Measurements from ENCODE around the gene ADAMTSL1.

DNA sequence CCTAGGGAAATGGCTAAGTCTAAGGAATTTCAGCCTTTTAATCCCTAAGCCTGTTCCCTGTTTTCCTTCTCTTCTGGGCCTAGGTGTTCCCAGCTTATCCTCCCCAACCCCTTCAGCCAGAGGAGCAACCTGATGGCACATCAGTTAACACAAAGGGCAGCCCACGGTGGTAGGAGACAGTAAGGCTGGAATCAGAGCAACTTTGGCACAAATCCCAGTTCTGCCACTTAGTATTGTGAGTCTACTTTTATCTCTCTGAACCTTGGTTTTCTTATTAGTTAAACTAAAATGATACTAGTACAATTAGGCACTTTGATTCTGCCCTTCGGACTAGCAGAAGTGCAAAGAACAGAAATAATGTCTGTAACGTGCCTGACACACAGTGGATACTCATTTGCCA, 312.2 kb downstream of the ADAMTSL1 start:
- TF ChIP-seq, protein P1, sequence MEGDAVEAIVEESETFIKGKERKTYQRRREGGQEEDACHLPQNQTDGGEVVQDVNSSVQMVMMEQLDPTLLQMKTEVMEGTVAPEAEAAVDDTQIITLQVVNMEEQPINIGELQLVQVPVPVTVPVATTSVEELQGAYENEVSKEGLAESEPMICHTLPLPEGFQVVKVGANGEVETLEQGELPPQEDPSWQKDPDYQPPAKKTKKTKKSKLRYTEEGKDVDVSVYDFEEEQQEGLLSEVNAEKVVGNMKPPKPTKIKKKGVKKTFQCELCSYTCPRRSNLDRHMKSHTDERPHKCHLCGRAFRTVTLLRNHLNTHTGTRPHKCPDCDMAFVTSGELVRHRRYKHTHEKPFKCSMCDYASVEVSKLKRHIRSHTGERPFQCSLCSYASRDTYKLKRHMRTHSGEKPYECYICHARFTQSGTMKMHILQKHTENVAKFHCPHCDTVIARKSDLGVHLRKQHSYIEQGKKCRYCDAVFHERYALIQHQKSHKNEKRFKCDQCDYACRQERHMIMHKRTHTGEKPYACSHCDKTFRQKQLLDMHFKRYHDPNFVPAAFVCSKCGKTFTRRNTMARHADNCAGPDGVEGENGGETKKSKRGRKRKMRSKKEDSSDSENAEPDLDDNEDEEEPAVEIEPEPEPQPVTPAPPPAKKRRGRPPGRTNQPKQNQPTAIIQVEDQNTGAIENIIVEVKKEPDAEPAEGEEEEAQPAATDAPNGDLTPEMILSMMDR (IDR thresholded peaks at IDR 0.05; ENCODE audit: extremely low read depth in 1 of 2, insufficient read depth in 1 of 2, low read depth in 1 of 2, low read length in 2 of 2): no peak
- TF ChIP-seq POLR2A (IDR thresholded peaks at IDR 0.05; ENCODE audit: low read depth, low read length) (no peak), FOS (IDR thresholded peaks at IDR 0.05; ENCODE audit: borderline replicate concordance, insufficient read depth, low read length) (no peak), EZH2 (IDR thresholded peaks at IDR 0.05; ENCODE audit: borderline replicate concordance, low read depth, low read length, severe bottlenecking) (no peak)
